Adrenal gland (tissue), 12 donors: Measurements from ENCODE around the gene COL8A1. TPM values are rescaled to one million over a fixed set of nuclear protein-coding genes. Genes with fewer than 3 reads are reported as not detected.

Source experiments
- DNase-seq, 7 donors: peaks; one replicate each; pipeline ENCODE4 v3.0.0-alpha.2; 2019 to 2020
- H3K27ac ChIP-seq, 5 donors: fragments of 200-600 bp; sonication (generic) in 4 of 5; 1 replicate in 3 of 5; 2 replicates in 2 of 5; pipeline versions ENCODE4 v1.5.1 to v1.8.0; 2016 to 2020; ENCODE audit warnings: mild to moderate bottlenecking in 1 of 5
- H3K27me3 ChIP-seq: fragments of 200-600 bp; 2 replicates; pipeline ENCODE4 v1.8.0; 2021
- H3K36me3 ChIP-seq, 2 donors: fragments of 200-600 bp; replicated peaks in 1 of 2; 1 replicate in 1 of 2; 2 replicates in 1 of 2; pipeline versions ENCODE4 v1.5.1 to v1.8.0; 2018 to 2022
- H3K4me1 ChIP-seq, 2 donors: fragments of 200-600 bp; replicated peaks in 1 of 2; 1 replicate in 1 of 2; 2 replicates in 1 of 2; pipeline versions ENCODE4 v1.5.1 to v1.8.0; 2018 to 2021
- H3K4me3 ChIP-seq, 4 donors: fragments of 200-600 bp; sonication (generic) in 3 of 4; one replicate each; pipeline ENCODE4 v1.5.1; 2016 to 2018
- H3K9me3 ChIP-seq, 3 donors: fragments of 200-600 bp; sonication (generic) in 1 of 3; replicated peaks in 1 of 3; 1 replicate in 2 of 3; 2 replicates in 1 of 3; pipeline versions ENCODE4 v1.5.1 to v1.8.0; 2016 to 2021
- CTCF ChIP-seq, 6 experiments: fragments of 450-650 bp in 4 of 6; fragments of 200-600 bp in 2 of 6; sonication (generic) in 1 of 6; IDR thresholded peaks; 1 replicate in 5 of 6; 2 replicates in 1 of 6; pipeline versions ENCODE4 v1.5.1 to v1.8.0; 2016 to 2021; ENCODE audit warnings: antibody characterized with exemption in 6 of 6, mild to moderate bottlenecking in 2 of 6, moderate library complexity in 1 of 6
- POLR2A ChIP-seq, 2 donors: fragments of 450-650 bp; IDR thresholded peaks; one replicate each; pipeline ENCODE4 v1.6.1; 2017; ENCODE audit warnings: antibody characterized with exemption in 2 of 2, mild to moderate bottlenecking in 2 of 2, moderate library complexity in 1 of 2
- WGBS, 4 donors: extraction: QIAGEN DNeasy Blood & Tissue Kit in 2 of 4; methylation state at CpG; one replicate each; pipeline versions ENCODE4 v1.1.5 to v1.1.7; 2013 to 2017; 5-methylcytosine and 5-hydroxymethylcytosine counted together
- intact Hi-C, 2 donors: fragments of 100-400 bp; cut with DNase I; formaldehyde crosslinking; loops; one replicate each; pipeline versions ENCODE4 v1.14.1 to v1.15.0; 2022 to 2023
- polyA plus RNA-seq, 3 donors: library from polyadenylated mRNA; stranded (reverse); fragments of 200-250 nt in 2 of 3; fragments of 350-450 nt in 1 of 3; fragmentation: Illumina TruSeq in 1 of 3; extraction: RNeasy Lipid Tissue Mini Kit (QIAGEN cat#74804) in 1 of 3; gene quantifications; one replicate each; pipeline ENCODE4 v1.2.3, GENCODE V29; 2013 to 2014
- total RNA-seq, 9 donors: library from RNA; depleted of rRNA in 4 of 9; stranded (reverse); fragments of >200 nt in 4 of 9; fragments of 120-200 nt in 1 of 9; fragmentation: NEBNext Ultra II Directional in 1 of 9; extraction: Animal tissue kit (Norgen Biotek cat#: 25700) in 1 of 9; gene quantifications; one replicate each; pipeline versions ENCODE4 v1.1.0 to v1.2.4, GENCODE V29; 2013 to 2023
- donor health status: healthy with polysubstance abuse.
- donor health status: Bipolar disorder and iron deficiency.
- donor health status: DM: yes; HTN: yes; CAD: no.
- donor health status: DM: no; HTN: no; CAD: no.
- donor health status: DM: no; HTN: no; CAD: no.
- donor health status: DM: yes; HTN: yes; CAD: no.

The COL8A1 gene
- total and polyA plus RNA-seq, 12 donors = 0.94 to 59.2 (median 15.9) TPM

DNA sequence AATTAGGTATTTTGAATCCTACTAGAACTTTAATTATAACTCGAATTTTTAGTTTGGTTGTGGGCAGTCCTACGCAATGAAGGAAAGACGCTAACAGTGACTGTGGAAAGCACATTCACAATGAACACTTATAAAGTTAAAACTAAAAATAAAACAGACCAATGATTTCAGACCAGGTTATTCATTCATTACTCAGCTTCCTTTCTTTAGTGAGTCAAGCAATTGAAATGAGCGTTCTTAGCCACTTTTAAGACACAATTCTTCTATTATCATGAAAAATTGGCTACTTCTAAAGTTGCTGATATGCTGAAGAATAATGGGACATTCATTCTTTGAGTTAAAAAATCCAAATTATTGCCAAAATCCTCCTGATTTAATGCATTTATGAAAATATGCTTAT is 113.3 kb downstream of the COL8A1 start:
- intact Hi-C loops = loop anchor here in 1 of 2 donors (5.0 kb wide), 1 partner anchor 729 kb away; no protein-coding TSS in a partner anchor
- 72 to 77% (median 74%) methylated on average over 4 of the region's 4 CpGs for WGBS, 4 donors
- TF ChIP-seq POLR2A (IDR thresholded peaks at IDR 0.05) (no peak), CTCF (IDR thresholded peaks at IDR 0.05) (no peak)

DNA sequence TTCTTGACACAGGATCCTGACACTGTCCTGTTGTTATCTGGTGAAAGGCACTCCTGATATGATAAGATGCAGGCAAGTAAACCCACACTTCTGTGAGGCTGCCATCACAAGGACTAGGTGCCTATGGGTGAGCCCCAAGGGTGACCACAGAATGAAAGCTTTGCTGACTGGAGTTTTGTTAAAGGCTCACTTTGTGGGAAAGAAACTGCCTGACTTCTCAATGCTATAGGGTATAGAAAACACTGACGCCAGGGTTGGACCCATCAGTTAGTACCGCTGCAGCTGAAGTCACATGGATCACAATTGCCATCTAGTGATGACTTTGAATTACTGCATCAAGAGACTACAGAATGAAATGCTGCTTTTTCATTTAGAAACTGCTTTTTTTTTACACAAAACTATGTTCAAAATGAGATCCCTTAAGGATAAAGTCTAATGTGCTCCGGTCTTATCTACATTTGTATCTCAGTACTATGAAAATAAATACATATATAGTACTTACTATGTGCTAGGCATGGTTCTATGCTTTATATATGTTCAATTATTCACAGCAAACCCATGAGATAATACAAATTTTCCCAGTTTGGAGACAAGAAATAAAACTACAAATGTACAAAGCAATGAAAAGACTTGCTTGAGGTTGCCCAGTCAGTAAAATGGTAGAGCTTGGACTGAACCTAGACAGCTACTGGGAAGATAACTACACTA is 115.0 kb downstream of the COL8A1 start:
- 1 to 4% (median 3%) methylated on average over 3 of the region's 3 CpGs for WGBS, 4 donors
- peak in 3 of 7 donors; percentile 9 to 17 (median 10) for DNase-seq
- no peak overlapping the region for H3K4me3 ChIP-seq
- H3K9me3 ChIP-seq = no peaks in the 10 kb centered on the region
- peaks cover 9% of the 10 kb centered on the region for H3K27me3 ChIP-seq
- TF ChIP-seq CTCF (IDR thresholded peaks at IDR 0.05) (peak; percentile 40 to 72 (median 59)), POLR2A (IDR thresholded peaks at IDR 0.05) (no peak)
- no peaks in the 10 kb centered on the region for H3K4me1 ChIP-seq
- H3K27ac ChIP-seq = no peak overlapping the region
- intact Hi-C loops = loop anchor here in 1 of 2 donors (5.0 kb wide), 1 partner anchor 731 kb away; no protein-coding TSS in a partner anchor
- H3K36me3 ChIP-seq = no peaks in the 10 kb centered on the region

More for the DNA sequence above, 113.3 kb downstream of the COL8A1 start:
- Histone ChIP-seq H3K9me3 (no peaks in the 10 kb centered on the region), H3K4me1 (no peaks in the 10 kb centered on the region), H3K4me3 (no peak overlapping the region), H3K27ac (no peak overlapping the region), H3K36me3 (no peaks in the 10 kb centered on the region), H3K27me3 (no peaks in the 10 kb centered on the region)
- no peak for DNase-seq

GRCh38 chr3:99755831-99756230 is 117.4 kb downstream of the COL8A1 start:
- Histone ChIP-seq H3K36me3 (no peaks in the 10 kb centered on the region), H3K4me1 (no peaks in the 10 kb centered on the region), H3K4me3 (no peak overlapping the region), H3K27me3 (peaks cover 9% of the 10 kb centered on the region), H3K9me3 (no peaks in the 10 kb centered on the region), H3K27ac (no peak overlapping the region)
- intact Hi-C loops = no loop called here
- DNase-seq = no peak
- 77 to 85% (median 82%) methylated on average over 6 of the region's 6 CpGs for WGBS, 4 donors
- TF ChIP-seq POLR2A (IDR thresholded peaks at IDR 0.05) = no peak
- TF ChIP-seq CTCF (IDR thresholded peaks at IDR 0.05) = no peak

- H3K27ac ChIP-seq = no peak overlapping the region
- intact Hi-C loops = no loop called here
Measured at GRCh38 chr3:99757966-99758365, 119.6 kb downstream of the COL8A1 start.

More at GRCh38 chr3:99757966-99758365, 119.6 kb downstream of the COL8A1 start:
- Histone ChIP-seq H3K9me3 (no peaks in the 10 kb centered on the region), H3K36me3 (no peaks in the 10 kb centered on the region), H3K4me1 (no peaks in the 10 kb centered on the region), H3K4me3 (no peak overlapping the region), H3K27me3 (peaks cover 9% of the 10 kb centered on the region)
- no peak for DNase-seq
- WGBS, 4 donors = 47 to 71% (median 62%) methylated on average over 2 of the region's 2 CpGs
- no peak for TF ChIP-seq CTCF (IDR thresholded peaks at IDR 0.05)
